ENCODE results near the gene MAML2.

Gene MAML2

DNA sequence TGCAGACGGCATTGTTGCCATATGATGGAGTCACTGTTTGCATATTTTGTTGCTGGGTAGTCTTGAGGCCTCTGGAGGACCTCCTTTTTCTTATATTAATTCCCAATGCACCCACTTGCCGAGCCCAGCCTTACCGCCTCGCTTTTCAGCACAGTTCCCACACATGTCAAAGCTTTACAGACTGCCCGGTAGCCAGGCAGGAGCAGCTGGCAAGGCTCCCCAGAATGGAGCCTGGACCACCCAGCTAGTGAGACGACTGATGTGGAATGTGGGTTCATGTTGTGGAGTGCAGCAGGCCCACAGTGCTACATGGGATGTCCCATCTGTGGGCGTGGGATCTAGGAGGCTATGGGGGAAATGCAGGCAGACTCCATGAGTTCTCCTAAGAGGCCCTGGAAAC is 319.7 kb downstream of the MAML2 start:
- TF ChIP-seq, protein P1, sequence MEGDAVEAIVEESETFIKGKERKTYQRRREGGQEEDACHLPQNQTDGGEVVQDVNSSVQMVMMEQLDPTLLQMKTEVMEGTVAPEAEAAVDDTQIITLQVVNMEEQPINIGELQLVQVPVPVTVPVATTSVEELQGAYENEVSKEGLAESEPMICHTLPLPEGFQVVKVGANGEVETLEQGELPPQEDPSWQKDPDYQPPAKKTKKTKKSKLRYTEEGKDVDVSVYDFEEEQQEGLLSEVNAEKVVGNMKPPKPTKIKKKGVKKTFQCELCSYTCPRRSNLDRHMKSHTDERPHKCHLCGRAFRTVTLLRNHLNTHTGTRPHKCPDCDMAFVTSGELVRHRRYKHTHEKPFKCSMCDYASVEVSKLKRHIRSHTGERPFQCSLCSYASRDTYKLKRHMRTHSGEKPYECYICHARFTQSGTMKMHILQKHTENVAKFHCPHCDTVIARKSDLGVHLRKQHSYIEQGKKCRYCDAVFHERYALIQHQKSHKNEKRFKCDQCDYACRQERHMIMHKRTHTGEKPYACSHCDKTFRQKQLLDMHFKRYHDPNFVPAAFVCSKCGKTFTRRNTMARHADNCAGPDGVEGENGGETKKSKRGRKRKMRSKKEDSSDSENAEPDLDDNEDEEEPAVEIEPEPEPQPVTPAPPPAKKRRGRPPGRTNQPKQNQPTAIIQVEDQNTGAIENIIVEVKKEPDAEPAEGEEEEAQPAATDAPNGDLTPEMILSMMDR (IDR thresholded peaks at IDR 0.05; ENCODE audit: low read depth, low read length): no peak
- DNase-seq (ENCODE audit: extremely low read depth, low read depth): no peak

DNA sequence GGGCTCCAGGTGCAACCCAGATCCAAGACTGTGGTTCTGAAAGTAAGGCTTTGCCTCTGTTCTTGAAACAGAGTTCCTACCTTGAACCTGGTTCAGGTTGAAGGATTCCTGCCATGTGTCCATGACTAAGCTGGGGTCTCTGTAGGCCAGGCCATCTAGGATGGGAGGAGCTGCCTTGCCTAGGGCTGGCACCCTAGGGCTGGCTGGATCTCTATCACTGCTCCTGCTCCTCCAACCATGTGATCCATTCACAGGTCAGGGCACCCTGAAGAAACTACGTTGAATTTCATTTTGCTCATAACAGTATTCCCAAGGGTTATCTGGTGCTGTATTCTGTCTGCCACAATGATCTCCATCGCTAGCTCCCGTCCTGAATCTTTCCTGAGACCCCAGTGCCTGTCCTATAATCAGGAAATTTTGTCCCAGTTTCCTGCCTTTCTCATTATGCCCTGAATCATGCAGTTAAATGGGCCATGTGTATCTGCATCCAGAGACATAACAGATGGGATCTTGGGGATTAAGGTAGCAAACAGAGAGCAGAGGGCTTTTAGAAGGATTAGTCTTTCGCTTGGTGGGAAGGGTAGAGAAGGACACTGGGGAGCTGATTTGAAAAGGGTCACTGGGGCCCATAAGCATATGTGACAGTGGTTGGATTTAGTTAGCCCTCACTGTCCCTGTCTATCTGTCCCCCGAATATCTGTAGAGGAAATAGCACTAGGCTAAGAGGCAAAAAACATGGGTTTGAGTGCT is 320.9 kb downstream of the MAML2 start:
- TF ChIP-seq, protein P1 (IDR thresholded peaks at IDR 0.05; ENCODE audit: low read depth, low read length): no peak
- DNase-seq (ENCODE audit: extremely low read depth, low read depth): no peak

DNA sequence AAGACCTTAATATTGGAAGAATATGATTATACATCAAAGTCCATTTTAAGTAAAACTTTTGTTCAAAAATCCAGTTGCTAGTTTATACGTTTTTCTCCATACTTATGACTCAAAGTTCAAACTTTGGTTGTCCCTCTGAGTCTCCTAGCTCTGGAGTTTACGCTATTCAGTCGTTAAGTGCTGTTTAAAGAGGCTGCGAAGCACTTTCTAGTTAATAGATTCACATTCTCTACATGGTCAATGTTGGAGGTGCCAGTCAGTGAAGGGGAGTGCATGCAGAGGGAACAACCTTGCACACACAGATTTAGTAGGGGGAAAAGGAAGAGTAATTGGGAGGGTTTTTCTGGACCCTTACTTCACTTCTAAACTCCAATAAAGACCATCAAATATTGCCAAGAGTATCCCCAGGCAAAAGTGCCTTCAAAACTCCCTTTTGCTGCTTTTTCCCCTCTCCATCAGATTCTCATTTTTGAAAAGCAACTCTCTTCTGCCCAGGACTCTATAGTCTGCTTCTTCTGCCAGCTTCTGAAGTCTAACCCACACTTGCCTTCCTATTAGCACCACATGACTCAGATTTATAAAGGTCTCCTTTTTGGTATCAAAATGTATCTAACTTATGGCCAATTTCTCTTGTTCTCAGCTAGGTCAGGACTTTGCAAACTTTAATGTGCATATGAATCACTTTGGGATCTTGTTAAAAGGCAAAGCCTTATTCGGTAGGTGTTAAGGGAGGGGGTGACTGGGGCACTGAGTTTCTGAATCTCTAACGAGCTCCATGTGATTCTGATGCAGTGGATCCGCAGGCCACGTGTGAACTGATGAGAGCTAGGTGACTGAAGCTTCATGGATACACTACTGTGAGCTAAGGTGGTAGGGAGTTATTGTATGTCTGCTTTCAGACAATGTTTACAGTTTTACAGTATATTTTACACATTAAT is 322.9 kb downstream of the MAML2 start:
- no peak for DNase-seq (ENCODE audit: extremely low read depth, low read depth)
- TF ChIP-seq, protein P1 (IDR thresholded peaks at IDR 0.05; ENCODE audit: low read depth, low read length): no peak

DNA sequence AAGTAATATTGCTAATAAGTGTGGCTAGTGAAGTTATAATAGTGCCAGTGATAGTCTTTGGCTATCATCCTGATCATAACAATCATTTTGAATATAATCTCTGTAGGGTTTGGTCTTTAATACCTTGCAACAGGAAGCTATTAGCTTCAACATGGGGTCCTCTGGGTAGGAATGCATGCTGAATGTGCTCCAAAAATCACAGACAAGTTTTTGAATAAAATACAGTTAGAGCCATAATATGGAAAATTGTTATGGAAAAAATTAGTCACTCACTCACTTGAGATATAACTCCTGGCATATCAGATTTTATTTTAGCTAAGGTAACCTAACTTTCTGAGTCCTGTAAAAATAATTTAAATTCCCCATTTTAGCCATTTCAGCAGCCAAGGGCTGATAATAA is 323.7 kb downstream of the MAML2 start:
- TF ChIP-seq, protein P1 (IDR thresholded peaks at IDR 0.05; ENCODE audit: low read depth, low read length): no peak
- no peak for DNase-seq (ENCODE audit: extremely low read depth, low read depth)

DNA sequence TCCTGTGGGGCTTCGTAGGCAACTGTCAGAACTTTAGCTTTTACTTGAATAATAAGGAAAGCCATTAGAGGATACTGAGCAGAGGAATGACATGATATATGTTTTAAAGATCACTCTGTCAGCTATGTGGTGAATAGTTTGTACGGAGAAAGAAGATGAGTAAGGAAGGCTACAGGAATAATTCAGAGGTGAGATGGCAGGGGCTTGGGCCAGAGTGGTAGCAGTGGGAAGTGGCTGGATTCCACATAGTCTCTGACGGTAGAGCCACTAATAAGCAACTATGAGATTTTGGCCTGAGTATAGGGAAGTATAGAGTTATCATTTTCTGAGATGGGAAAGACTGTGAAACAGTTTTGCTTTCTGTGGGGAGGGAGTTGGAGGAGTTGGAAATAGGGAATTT is 325.1 kb downstream of the MAML2 start:
- TF ChIP-seq, protein P1 (IDR thresholded peaks at IDR 0.05; ENCODE audit: low read depth, low read length): no peak
- DNase-seq (ENCODE audit: extremely low read depth, low read depth): no peak

DNA sequence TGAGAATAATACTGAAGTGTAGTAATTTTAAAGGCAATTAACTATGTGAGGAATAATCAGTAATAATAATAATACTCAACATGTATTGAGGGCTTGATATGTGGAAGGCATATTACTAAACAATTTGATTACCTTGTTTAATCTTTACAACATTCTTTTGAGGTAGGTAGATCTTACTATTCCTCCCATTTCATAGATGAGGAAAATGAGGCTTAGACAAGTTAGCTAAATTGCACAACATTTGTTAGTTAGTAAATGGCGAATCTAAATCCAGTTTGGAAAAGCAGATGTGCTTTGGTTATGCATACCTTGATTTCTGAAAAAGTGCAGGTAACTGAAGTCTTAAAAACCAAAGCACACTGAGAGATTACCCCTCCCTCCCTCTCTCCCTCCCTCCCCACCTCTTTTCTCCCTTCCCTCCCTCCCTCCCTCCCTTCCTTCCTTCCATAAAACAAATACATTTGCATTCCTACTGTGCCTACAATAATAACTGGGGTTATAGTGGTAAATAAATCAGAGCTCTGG is 326.0 kb downstream of the MAML2 start:
- no peak for DNase-seq (ENCODE audit: extremely low read depth, low read depth)
- TF ChIP-seq, protein P1 (IDR thresholded peaks at IDR 0.05; ENCODE audit: low read depth, low read length): no peak
